Left ventricle myocardium inferior (tissue), 1 donor: Measurements from ENCODE around the gene CCSER1. TPM values are rescaled to one million over a fixed set of nuclear protein-coding genes. Genes with fewer than 3 reads are reported as not detected.

ENCODE experiments used
- DNase-seq: peaks from one replicate; pipeline ENCODE4 v3.0.0-alpha.2; 2020
- H3K27ac ChIP-seq: fragments of 200-600 bp; replicated peaks from 2 replicates; pipeline ENCODE4 v1.8.0; 2021
- H3K27me3 ChIP-seq: fragments of 200-600 bp; 2 replicates; pipeline ENCODE4 v1.8.0; 2021; ENCODE audit warnings: low read depth
- H3K36me3 ChIP-seq: fragments of 200-600 bp; 2 replicates; pipeline ENCODE4 v1.8.0; 2021
- H3K4me1 ChIP-seq: fragments of 200-600 bp; 2 replicates; pipeline ENCODE4 v1.8.0; 2021
- H3K4me3 ChIP-seq: fragments of 200-600 bp; 2 replicates; pipeline ENCODE4 v1.8.0; 2021; ENCODE audit warnings: mild to moderate bottlenecking, moderate library complexity
- H3K9me3 ChIP-seq: fragments of 200-600 bp; replicated peaks from 2 replicates; pipeline ENCODE4 v1.8.0; 2021
- CTCF ChIP-seq: fragments of 200-600 bp; IDR thresholded peaks from 2 replicates; pipeline ENCODE4 v1.8.0; 2021; ENCODE audit warnings: antibody characterized with exemption, mild to moderate bottlenecking, borderline replicate concordance
- intact Hi-C: fragments of 100-400 bp; cut with micrococcal nuclease; formaldehyde crosslinking; loops from one replicate; pipeline ENCODE4 v1.11.0; 2022
- total RNA-seq: library from RNA; stranded (reverse); fragmentation: NEBNext Ultra II Directional; extraction: Animal tissue kit (Norgen Biotek cat#: 25700); gene quantifications from one replicate; pipeline ENCODE4 v1.2.1, GENCODE V29; 2021
- donor health status: DM: no; HTN: yes; CAD: no; lungs with severe emphysema.

CCSER1 gene
- total RNA-seq, 1 donor from 2014 or later = 13.2 TPM

- intact Hi-C loops = loop anchor here (10.0 kb wide), 1 partner anchor 168 kb away; no protein-coding TSS in a partner anchor
- H3K4me3 ChIP-seq = peak overlapping the region; percentile 77
- H3K36me3 ChIP-seq = no peaks in the 10 kb centered on the region
- H3K9me3 ChIP-seq = no peaks in the 10 kb centered on the region
- DNase-seq = no peak
- TF ChIP-seq CTCF = no peak
- peak overlapping the region; percentile 86 for H3K27ac ChIP-seq
- peaks cover 24% of the 10 kb centered on the region for H3K4me1 ChIP-seq
- peaks cover 17% of the 10 kb centered on the region for H3K27me3 ChIP-seq
Measured at GRCh38 chr4:90126805-90127204, 389 bp upstream of the CCSER1 start.

- intact Hi-C loops = loop anchor here (10.0 kb wide), 1 partner anchor 167 kb away; no protein-coding TSS in a partner anchor
- Histone ChIP-seq H3K4me1 (peaks cover 24% of the 10 kb centered on the region), H3K9me3 (no peaks in the 10 kb centered on the region), H3K27me3 (peaks cover 17% of the 10 kb centered on the region), H3K27ac (peak overlapping the region; percentile 86), H3K36me3 (no peaks in the 10 kb centered on the region), H3K4me3 (peak overlapping the region; percentile 77)
- peak; percentile 19 for DNase-seq
- TF ChIP-seq CTCF = no peak
Measured at GRCh38 chr4:90127706-90128345, 632 bp downstream of the CCSER1 start.

- Histone ChIP-seq H3K27me3 (peaks cover 17% of the 10 kb centered on the region), H3K4me1 (peaks cover 24% of the 10 kb centered on the region), H3K36me3 (no peaks in the 10 kb centered on the region), H3K9me3 (no peaks in the 10 kb centered on the region), H3K27ac (no peak overlapping the region), H3K4me3 (peak overlapping the region; percentile 77)
- intact Hi-C loops = loop anchor here (10.0 kb wide), 1 partner anchor 166 kb away; no protein-coding TSS in a partner anchor
- TF ChIP-seq CTCF = no peak
- no peak for DNase-seq
Measured at GRCh38 chr4:90128961-90129495, 1.8 kb downstream of the CCSER1 start.

GRCh38 chr4:90130076-90130475 is 2.9 kb downstream of the CCSER1 start:
- intact Hi-C loops = no loop called here
- Histone ChIP-seq H3K9me3 (no peaks in the 10 kb centered on the region), H3K4me3 (no peak overlapping the region), H3K27me3 (peaks cover 17% of the 10 kb centered on the region), H3K36me3 (no peaks in the 10 kb centered on the region), H3K4me1 (peaks cover 24% of the 10 kb centered on the region), H3K27ac (no peak overlapping the region)
- TF ChIP-seq CTCF = no peak
- no peak for DNase-seq

- H3K4me3 ChIP-seq = no peak overlapping the region
Measured at GRCh38 chr4:90137555-90137954, 10.4 kb downstream of the CCSER1 start.

More at GRCh38 chr4:90137555-90137954, 10.4 kb downstream of the CCSER1 start:
- H3K9me3 ChIP-seq = no peaks in the 10 kb centered on the region
- H3K27ac ChIP-seq = no peak overlapping the region
- H3K36me3 ChIP-seq = no peaks in the 10 kb centered on the region
- no peak for DNase-seq
- H3K4me1 ChIP-seq = no peaks in the 10 kb centered on the region
- no peak for TF ChIP-seq CTCF
- H3K27me3 ChIP-seq = no peaks in the 10 kb centered on the region
- intact Hi-C loops = no loop called here
